ENCODE results near the gene PLK5. TPM values are rescaled to one million over a fixed set of nuclear protein-coding genes. Genes with fewer than 3 reads are reported as not detected.

Gene PLK5
- total RNA-seq, 2 donors from 2014 or later: not detected

- TF ChIP-seq CTCF (IDR thresholded peaks at IDR 0.05): no peak
- peaks cover 28% of the 10 kb centered on the region for H3K27me3 ChIP-seq
- H3K36me3 ChIP-seq: no peaks in the 10 kb centered on the region
- H3K4me1 ChIP-seq: no peaks in the 10 kb centered on the region
- H3K4me3 ChIP-seq: no peak overlapping the region
- intact Hi-C loops (cut with DNase I): no loop called here
- H3K9ac ChIP-seq (ENCODE audit: low read depth in 2 of 2, low read length in 2 of 2): no peak overlapping the region
- no peak for DNase-seq
- H3K27ac ChIP-seq: no peak overlapping the region
- no peaks in the 10 kb centered on the region for H3K9me3 ChIP-seq
Measured at GRCh38 chr19:1520203-1520780, 3.6 kb upstream of the PLK5 start.

GRCh38 chr19:1521636-1522035 is 2.2 kb upstream of the PLK5 start:
- no peak for DNase-seq
- no peak for TF ChIP-seq CTCF (IDR thresholded peaks at IDR 0.05)
- Histone ChIP-seq H3K27me3 (peaks cover 39% of the 10 kb centered on the region), H3K9ac (ENCODE audit: low read depth in 2 of 2, low read length in 2 of 2) (no peak overlapping the region), H3K27ac (no peak overlapping the region), H3K4me1 (no peaks in the 10 kb centered on the region), H3K36me3 (no peaks in the 10 kb centered on the region), H3K4me3 (no peak overlapping the region), H3K9me3 (no peaks in the 10 kb centered on the region)
- intact Hi-C loops (cut with DNase I): no loop called here

GRCh38 chr19:1522061-1522460 is 1.8 kb upstream of the PLK5 start:
- no peak overlapping the region for H3K4me3 ChIP-seq
- intact Hi-C loops (cut with DNase I): no loop called here
- no peak for DNase-seq
- no peak for TF ChIP-seq CTCF (IDR thresholded peaks at IDR 0.05)
- no peak overlapping the region for H3K9ac ChIP-seq (ENCODE audit: low read depth in 2 of 2, low read length in 2 of 2)
- peaks cover 39% of the 10 kb centered on the region for H3K27me3 ChIP-seq
- H3K27ac ChIP-seq: no peak overlapping the region
- H3K4me1 ChIP-seq: no peaks in the 10 kb centered on the region
- H3K36me3 ChIP-seq: no peaks in the 10 kb centered on the region
- H3K9me3 ChIP-seq: no peaks in the 10 kb centered on the region

GRCh38 chr19:1522838-1523237 is 1.0 kb upstream of the PLK5 start:
- Histone ChIP-seq H3K36me3 (no peaks in the 10 kb centered on the region), H3K4me1 (no peaks in the 10 kb centered on the region), H3K4me3 (no peak overlapping the region), H3K27ac (no peak overlapping the region), H3K27me3 (peaks cover 40% of the 10 kb centered on the region), H3K9me3 (no peaks in the 10 kb centered on the region), H3K9ac (ENCODE audit: low read depth in 2 of 2, low read length in 2 of 2) (no peak overlapping the region)
- TF ChIP-seq CTCF (IDR thresholded peaks at IDR 0.05): no peak
- no peak for DNase-seq
- intact Hi-C loops (cut with DNase I): no loop called here

- Histone ChIP-seq H3K4me3 (no peak overlapping the region), H3K36me3 (no peaks in the 10 kb centered on the region), H3K27ac (no peak overlapping the region), H3K9me3 (no peaks in the 10 kb centered on the region), H3K9ac (ENCODE audit: low read depth in 2 of 2, low read length in 2 of 2) (no peak overlapping the region), H3K4me1 (no peaks in the 10 kb centered on the region), H3K27me3 (peaks cover 42% of the 10 kb centered on the region)
- TF ChIP-seq CTCF (IDR thresholded peaks at IDR 0.05): no peak
- no peak for DNase-seq
- intact Hi-C loops (cut with DNase I): no loop called here
Measured at GRCh38 chr19:1524287-1524971, 552 bp downstream of the PLK5 start.
